Measurements from ENCODE around the gene C10orf67.

- TF ChIP-seq POLR2AphosphoS5 (IDR thresholded peaks at IDR 0.05) (no peak), POLR2A (IDR thresholded peaks at IDR 0.05; ENCODE audit: low read depth) (no peak)
- TF ChIP-seq, protein P1, sequence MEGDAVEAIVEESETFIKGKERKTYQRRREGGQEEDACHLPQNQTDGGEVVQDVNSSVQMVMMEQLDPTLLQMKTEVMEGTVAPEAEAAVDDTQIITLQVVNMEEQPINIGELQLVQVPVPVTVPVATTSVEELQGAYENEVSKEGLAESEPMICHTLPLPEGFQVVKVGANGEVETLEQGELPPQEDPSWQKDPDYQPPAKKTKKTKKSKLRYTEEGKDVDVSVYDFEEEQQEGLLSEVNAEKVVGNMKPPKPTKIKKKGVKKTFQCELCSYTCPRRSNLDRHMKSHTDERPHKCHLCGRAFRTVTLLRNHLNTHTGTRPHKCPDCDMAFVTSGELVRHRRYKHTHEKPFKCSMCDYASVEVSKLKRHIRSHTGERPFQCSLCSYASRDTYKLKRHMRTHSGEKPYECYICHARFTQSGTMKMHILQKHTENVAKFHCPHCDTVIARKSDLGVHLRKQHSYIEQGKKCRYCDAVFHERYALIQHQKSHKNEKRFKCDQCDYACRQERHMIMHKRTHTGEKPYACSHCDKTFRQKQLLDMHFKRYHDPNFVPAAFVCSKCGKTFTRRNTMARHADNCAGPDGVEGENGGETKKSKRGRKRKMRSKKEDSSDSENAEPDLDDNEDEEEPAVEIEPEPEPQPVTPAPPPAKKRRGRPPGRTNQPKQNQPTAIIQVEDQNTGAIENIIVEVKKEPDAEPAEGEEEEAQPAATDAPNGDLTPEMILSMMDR (IDR thresholded peaks at IDR 0.05), result no peak
Observed at GRCh38 chr10:23361665-23362064, 17.1 kb upstream of the C10orf67 start.
